COLO829 (cell line): ENCODE data around the gene PTPN3.
A peak's percentile ranks its signal among the peaks of the same experiment; 100 is the strongest.
"Not testable (repeated sequence)": the region's sequence is repeated elsewhere in the genome, so short reads cannot be mapped to it uniquely, and the experiment has no call there.

ENCODE experiments used
- DNase-seq: peaks from one replicate; pipeline ENCODE4 v3.0.0; 2012; ENCODE audit warnings: low spot score

Gene PTPN3

GRCh38 chr9:109498195-109499092 lies at the start of gene PTPN3:
TSS of gene PTPN3 (minus strand) at chr9:109498307. CDS start at chr9:109463434, 34,873 bp downstream.
- no peak for DNase-seq

GRCh38 chr9:109544954-109545353 lies 46.8 kb upstream of the PTPN3 start:
- DNase-seq: not testable (repeated sequence)

GRCh38 chr9:109542922-109543321 lies 44.8 kb upstream of the PTPN3 start:
- no peak for DNase-seq

DNA sequence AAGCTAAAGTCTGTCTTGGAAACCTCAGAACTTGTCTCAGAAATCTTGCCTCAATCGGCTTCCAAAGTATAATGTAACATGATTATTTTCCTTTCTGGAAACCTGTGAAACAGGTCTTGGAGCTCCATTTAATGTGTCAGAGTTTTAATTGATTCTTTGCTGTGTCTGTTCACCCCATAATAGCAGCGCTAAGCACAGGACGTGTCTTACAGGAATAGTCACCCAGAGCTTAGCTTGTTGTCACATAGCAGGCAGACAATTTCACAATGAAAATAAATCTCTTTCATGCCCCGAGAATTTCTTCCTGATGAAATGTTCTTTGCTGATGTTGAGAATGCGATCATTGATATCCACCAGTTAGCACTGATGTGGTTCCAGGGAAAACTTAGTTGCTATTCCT lies 40.2 kb upstream of the PTPN3 start:
- DNase-seq: no peak

GRCh38 chr9:109537288-109537687 lies 39.2 kb upstream of the PTPN3 start:
- DNase-seq: no peak

GRCh38 chr9:109536859-109537258 lies 38.8 kb upstream of the PTPN3 start:
- DNase-seq: no peak

- DNase-seq: no peak
Observed at GRCh38 chr9:109535365-109535764, 37.3 kb upstream of the PTPN3 start.

GRCh38 chr9:109534151-109534550 lies 36.0 kb upstream of the PTPN3 start:
- no peak for DNase-seq

DNA sequence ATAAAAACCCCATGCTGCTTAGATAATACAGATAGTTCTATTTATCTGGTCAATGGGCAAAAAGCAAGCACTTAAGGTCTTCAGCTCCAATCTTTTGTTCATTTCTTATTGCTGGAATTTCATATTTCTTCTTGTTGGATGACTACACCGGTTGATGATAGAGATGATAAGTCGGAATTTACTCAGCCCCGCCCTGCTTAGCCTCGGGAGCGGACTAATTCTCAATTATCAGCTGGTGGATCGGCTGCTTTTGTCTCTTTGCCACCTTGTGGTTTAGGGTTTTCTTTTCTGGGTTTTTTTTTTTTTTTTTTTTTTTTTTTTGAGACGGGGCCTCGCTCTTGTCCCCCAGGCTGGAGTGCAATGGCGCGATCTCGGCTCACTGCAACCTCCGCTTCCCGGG lies 34.5 kb upstream of the PTPN3 start:
- DNase-seq: not testable (repeated sequence)

DNA sequence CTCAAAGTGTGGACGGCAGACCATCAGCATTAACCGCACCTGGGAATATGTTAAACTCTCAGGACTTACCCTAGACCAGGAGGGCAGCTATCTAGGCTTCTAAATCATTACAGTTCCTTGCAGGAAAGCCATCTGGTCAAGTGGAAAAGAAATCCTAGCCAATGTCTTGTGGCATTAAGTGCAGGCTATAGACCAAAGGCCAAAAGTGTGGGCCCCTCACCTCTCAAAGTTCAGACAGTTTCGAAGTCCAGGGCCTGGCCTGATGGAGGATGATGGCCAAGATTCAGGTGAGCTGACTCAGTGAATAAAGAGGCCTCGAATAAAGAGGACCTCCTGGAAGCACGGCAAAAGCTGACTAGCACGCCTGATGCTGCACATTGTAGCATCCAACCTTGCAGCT lies 24.0 kb upstream of the PTPN3 start:
- no peak for DNase-seq

DNA sequence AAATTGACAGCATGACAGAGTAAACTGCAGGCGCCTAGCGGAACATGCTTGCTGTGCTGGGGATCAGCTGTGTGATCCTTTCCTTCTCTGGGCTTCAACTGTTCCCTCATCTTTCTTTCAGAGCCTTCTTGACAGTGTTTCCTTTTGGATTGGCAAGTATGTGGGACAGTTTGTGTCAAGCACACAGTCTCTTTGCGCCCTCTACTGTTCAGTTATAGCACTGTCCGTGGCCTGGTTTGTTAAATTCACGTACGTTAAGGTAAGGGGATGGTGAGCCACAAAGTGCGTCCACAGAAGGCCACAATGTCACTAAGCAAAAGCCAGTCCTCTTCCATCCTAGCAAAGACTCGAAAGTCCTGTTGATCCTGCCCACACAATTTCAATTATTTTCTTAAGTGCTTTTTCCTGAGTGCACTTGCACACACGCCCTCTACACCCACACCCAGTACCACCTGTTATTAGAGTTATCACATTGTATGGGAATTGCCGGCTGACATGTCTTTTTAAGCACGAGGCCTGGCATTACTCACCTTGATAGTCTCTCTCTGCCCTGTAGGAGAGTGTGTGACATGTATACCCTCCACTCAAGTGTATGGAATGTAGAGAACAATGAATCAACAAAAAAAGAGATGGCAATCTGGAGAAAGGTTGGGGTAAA lies 22.5 kb upstream of the PTPN3 start:
- DNase-seq: peak; percentile 94

DNA sequence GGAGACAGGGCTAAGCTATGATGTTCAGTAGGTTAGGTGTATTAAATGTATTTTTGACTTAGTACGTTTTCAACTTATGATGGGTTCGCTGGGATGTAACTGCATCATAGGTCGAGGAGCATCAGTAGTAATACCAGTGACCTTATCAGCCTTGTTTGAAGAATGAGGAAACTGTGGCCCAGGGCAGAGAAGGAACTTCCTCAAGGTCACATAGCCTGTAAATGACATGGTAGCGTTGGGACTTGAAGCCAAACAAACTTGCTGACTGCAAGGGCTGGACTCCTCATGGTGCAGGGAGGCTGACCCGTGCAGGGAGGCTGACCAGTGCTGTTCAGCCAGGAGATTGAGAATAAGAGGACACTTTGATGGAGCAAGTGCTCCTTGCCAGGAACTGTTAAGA lies 21.3 kb upstream of the PTPN3 start:
- DNase-seq: no peak

GRCh38 chr9:109518621-109519335 lies 20.7 kb upstream of the PTPN3 start:
- no peak for DNase-seq

- DNase-seq: no peak
Observed at GRCh38 chr9:109517901-109518377, 19.8 kb upstream of the PTPN3 start.

DNA sequence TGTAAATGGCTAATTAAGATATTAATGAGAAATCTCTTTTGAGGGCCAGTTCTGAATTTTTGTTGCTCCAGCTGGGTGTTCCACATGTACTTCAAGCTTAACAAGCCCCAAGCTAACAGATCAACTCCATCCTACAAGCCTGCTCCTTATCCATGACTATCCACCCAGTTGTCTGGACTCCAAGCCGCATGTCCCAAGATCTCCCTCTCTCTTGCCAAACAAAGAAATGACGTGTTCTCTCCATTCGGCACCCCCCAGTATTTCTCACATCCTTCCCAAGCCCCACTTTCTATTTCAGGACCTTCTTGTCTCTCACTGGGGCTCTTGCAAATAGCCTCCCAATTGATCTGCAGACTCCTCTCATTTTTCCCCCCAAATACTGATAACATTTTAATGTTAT lies 15.8 kb upstream of the PTPN3 start:
- no peak for DNase-seq

GRCh38 chr9:109512170-109512756 lies 14.2 kb upstream of the PTPN3 start:
- DNase-seq: no peak

DNA sequence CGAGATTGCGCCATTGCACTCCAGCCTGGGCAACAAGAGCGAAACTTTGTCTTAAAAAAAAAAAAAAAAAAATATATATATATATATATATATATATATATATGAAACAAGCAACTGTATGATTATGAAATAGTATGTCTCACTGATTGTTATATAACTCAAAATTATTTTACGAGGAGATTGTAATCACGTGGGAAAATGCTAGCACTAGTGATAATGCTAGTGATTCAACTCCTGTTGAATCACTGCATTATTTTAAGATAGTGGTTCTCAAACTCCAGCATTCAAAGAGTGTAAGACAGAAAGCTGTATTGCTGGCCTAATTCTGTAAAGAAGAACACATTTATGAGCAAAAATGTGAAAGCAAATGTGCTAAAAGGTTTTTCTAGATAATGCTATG lies 12.4 kb upstream of the PTPN3 start:
- DNase-seq: no peak

- not testable (repeated sequence) for DNase-seq
Observed at GRCh38 chr9:109510042-109510441, 11.9 kb upstream of the PTPN3 start.

- DNase-seq: no peak
Observed at GRCh38 chr9:109509611-109510010, 11.5 kb upstream of the PTPN3 start.

GRCh38 chr9:109507421-109507838 lies 9.3 kb upstream of the PTPN3 start:
- no peak for DNase-seq

DNA sequence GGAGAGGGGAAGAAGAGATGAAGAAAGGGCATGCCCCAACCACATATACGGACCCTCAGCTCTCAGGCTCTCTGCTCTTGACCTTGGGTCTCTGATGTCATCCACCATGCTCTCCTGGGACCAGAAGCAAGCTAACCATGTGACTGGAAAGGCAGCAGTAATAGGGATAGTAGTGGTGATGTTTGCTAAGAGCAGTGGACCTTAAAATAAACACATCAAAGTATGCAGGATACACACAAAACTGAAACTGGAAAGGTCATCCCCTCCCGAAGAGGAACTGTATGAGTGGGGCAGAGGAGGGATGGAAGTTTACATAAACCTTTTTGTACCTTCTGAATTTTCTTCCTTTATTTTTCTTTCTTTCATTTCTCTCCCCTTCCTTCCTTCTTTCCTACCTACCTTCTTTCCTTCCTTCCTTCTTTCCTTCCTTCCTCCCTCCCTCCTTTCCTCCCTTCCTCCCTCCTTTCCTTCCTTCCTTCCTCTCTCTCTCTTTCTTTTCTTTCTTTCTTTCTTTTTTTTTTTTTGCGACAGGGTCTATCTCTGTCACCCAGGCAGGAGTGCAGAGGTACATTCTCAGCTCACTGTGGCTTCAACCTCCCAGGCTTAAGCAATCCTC lies 8.1 kb upstream of the PTPN3 start:
- DNase-seq: no peak

- no peak for DNase-seq
Observed at GRCh38 chr9:109504689-109505088, 6.6 kb upstream of the PTPN3 start.
